Measurements from ENCODE around the gene TTC27. TPM values are rescaled to one million over a fixed set of nuclear protein-coding genes. Genes with fewer than 3 reads are reported as not detected.

The TTC27 gene
- total and polyA plus RNA-seq, 8 donors: 9.9 to 26.9 (median 22.5) TPM

GRCh38 chr2:32641180-32641579 is 13.3 kb downstream of the TTC27 start:
- intact Hi-C loops (cut with DNase I): no loop called here
- Histone ChIP-seq H3K36me3 (peaks cover 0 to 85% of the 10 kb centered on the region in 2 donors), H3K27me3 (no peaks in the 10 kb centered on the region), H3K9me3 (no peaks in the 10 kb centered on the region), H3K27ac (no peak overlapping the region), H3K4me1 (no peaks in the 10 kb centered on the region), H3K4me3 (no peak overlapping the region)
- ATAC-seq (no peak), DNase-seq (no peak)
- no peak for TF ChIP-seq CTCF (IDR thresholded peaks at IDR 0.05)

DNA sequence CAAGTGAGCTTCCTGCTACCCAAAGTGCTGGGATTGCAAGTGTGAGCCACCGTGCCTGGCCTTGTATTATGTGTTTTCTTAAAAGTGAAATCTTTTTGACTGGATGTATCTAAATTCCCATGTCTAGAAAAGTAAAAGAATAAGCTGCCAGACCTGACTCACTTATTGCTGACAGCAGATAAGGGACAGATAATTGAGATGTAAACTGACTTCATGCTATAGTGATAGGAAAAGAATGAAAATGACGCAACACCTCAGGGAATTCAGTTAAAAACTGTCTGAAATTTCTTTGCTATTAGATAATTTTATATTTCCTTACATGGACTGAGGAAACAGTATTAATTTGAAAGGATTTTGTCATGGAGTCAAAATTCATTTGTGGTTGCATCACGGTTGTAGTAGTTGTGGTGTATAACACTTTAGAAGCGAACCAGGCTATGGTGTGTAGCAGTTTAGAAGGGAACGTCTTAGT is 19.4 kb downstream of the TTC27 start:
- H3K27me3 ChIP-seq: no peaks in the 10 kb centered on the region
- H3K36me3 ChIP-seq: peaks cover 0 to 68% of the 10 kb centered on the region in 2 donors
- intact Hi-C loops (cut with DNase I): no loop called here
- TF ChIP-seq CTCF (IDR thresholded peaks at IDR 0.05): no peak
- H3K27ac ChIP-seq: no peak overlapping the region
- DNase-seq: no peak
- no peak overlapping the region for H3K4me3 ChIP-seq
- no peaks in the 10 kb centered on the region for H3K9me3 ChIP-seq
- no peaks in the 10 kb centered on the region for H3K4me1 ChIP-seq
- ATAC-seq: peak; percentile 29

- Histone ChIP-seq H3K9me3 (no peaks in the 10 kb centered on the region), H3K27me3 (no peaks in the 10 kb centered on the region), H3K36me3 (peaks cover 0 to 51% of the 10 kb centered on the region in 2 donors), H3K27ac (peak overlapping the region in 1 of 2 donors; percentile 21), H3K4me1 (no peaks in the 10 kb centered on the region), H3K4me3 (no peak overlapping the region)
- intact Hi-C loops (cut with DNase I): no loop called here
- TF ChIP-seq CTCF (IDR thresholded peaks at IDR 0.05): no peak
- no peak for DNase-seq
- no peak for ATAC-seq
These were observed 24.8 kb downstream of the TTC27 start for GRCh38 chr2:32652555-32653209.

DNA sequence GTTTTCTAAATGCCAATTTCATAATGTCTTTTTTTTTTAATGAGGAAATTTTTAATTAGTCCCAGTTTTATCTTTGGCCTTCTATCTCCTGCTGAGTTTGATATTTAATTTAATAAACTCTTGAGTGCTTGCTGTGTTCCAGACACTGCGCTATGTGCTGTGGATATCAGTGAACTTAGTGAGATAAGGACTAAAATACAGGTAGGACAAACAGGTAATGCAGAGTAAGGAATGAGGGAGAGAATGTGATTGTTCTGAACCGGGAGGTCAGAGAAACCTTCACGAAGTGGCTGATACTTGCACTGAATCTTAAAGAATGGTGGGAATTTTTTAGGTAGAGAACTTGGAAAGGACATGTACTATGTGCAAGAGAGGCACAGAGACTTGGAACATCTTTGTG is 28.2 kb downstream of the TTC27 start:
- intact Hi-C loops (cut with DNase I): no loop called here
- no peak for TF ChIP-seq CTCF (IDR thresholded peaks at IDR 0.05)
- Histone ChIP-seq H3K36me3 (peaks cover 0 to 30% of the 10 kb centered on the region in 2 donors), H3K4me1 (no peaks in the 10 kb centered on the region), H3K4me3 (no peak overlapping the region), H3K27me3 (no peaks in the 10 kb centered on the region), H3K9me3 (no peaks in the 10 kb centered on the region), H3K27ac (no peak overlapping the region)
- ATAC-seq: no peak
- no peak for DNase-seq

GRCh38 chr2:32663864-32664263 is 36.0 kb downstream of the TTC27 start:
- Histone ChIP-seq H3K27ac (no peak overlapping the region), H3K4me3 (no peak overlapping the region), H3K36me3 (peaks cover 0 to 17% of the 10 kb centered on the region in 2 donors), H3K4me1 (no peaks in the 10 kb centered on the region), H3K9me3 (no peaks in the 10 kb centered on the region), H3K27me3 (no peaks in the 10 kb centered on the region)
- DNase-seq: no peak
- intact Hi-C loops (cut with DNase I): no loop called here
- no peak for ATAC-seq
- TF ChIP-seq CTCF (IDR thresholded peaks at IDR 0.05): no peak

Data from left lung (tissue), 10 donors.